ENCODE measurements around the gene LPA.
A peak's percentile ranks its signal among the peaks of the same experiment; 100 is the strongest.

GRCh38 chr6:160534050-160534696 is 129.9 kb downstream of the LPA start:
- TF ChIP-seq CTCF (IDR thresholded peaks at IDR 0.05; ENCODE audit: insufficient read depth, low read depth, low read length): peak; percentile 88
- TF ChIP-seq EZH2 (IDR thresholded peaks at IDR 0.05; ENCODE audit: insufficient read depth, low read length): no peak

Data from astrocyte (in vitro differentiated cells and primary cell).